Measurements from ENCODE around the gene WDR27. TPM values are rescaled to one million over a fixed set of nuclear protein-coding genes. Genes with fewer than 3 reads are reported as not detected.

Gene WDR27
- total and polyA plus RNA-seq, 9 donors: 16.6 to 53.4 (median 38.7) TPM

- intact Hi-C loops (cut with DNase I): loop anchor here in 1 of 4 donors (10.0 kb wide), 1 partner anchor 169 kb away; the partner anchor contains the start of gene THBS2
- H3K9me3 ChIP-seq: no peaks in the 10 kb centered on the region
- no peak overlapping the region for H3K4me3 ChIP-seq
- 86 to 93% (median 89%) methylated on average over 28 of the region's 28 CpGs for WGBS, 3 donors
- H3K36me3 ChIP-seq: no peaks in the 10 kb centered on the region
- H3K27ac ChIP-seq: peak overlapping the region in 1 of 2 donors; percentile 70
- DNase-seq: no peak
- H3K4me1 ChIP-seq (ENCODE audit: insufficient read depth): peaks cover 14% of the 10 kb centered on the region
- H3K27me3 ChIP-seq: no peaks in the 10 kb centered on the region
- TF ChIP-seq CTCF (IDR thresholded peaks at IDR 0.05): no peak
Observed at GRCh38 chr6:169424149-169424804, 277.6 kb downstream of the WDR27 start.

- Histone ChIP-seq H3K4me3 (no peak overlapping the region), H3K4me1 (ENCODE audit: insufficient read depth) (peaks cover 3% of the 10 kb centered on the region), H3K9me3 (no peaks in the 10 kb centered on the region), H3K27me3 (no peaks in the 10 kb centered on the region), H3K27ac (no peak overlapping the region), H3K36me3 (no peaks in the 10 kb centered on the region)
- WGBS, 3 donors: 81 to 82% (median 82%) methylated on average over 14 of the region's 14 CpGs
- no peak for DNase-seq
- no peak for TF ChIP-seq POLR2A (IDR thresholded peaks at IDR 0.05)
- TF ChIP-seq EP300 (IDR thresholded peaks at IDR 0.05): no peak
- TF ChIP-seq CTCF (IDR thresholded peaks at IDR 0.05): no peak
- intact Hi-C loops (cut with DNase I): loop anchor here in 1 of 4 donors (10.0 kb wide), 1 partner anchor 167 kb away; the partner anchor contains the start of gene THBS2
Observed at GRCh38 chr6:169421586-169422264, 280.1 kb downstream of the WDR27 start.

- intact Hi-C loops (cut with DNase I): loop anchor here in 1 of 4 donors (10.0 kb wide), 1 partner anchor 166 kb away; the partner anchor contains the start of gene THBS2
- H3K4me1 ChIP-seq (ENCODE audit: insufficient read depth): no peaks in the 10 kb centered on the region
- DNase-seq: no peak
- no peak overlapping the region for H3K4me3 ChIP-seq
- H3K36me3 ChIP-seq: no peaks in the 10 kb centered on the region
- TF ChIP-seq CTCF (IDR thresholded peaks at IDR 0.05): peak in 1 of 3 donors; percentile 12
- no peak for TF ChIP-seq EP300 (IDR thresholded peaks at IDR 0.05)
- H3K27ac ChIP-seq: no peak overlapping the region
- H3K9me3 ChIP-seq: no peaks in the 10 kb centered on the region
- no peaks in the 10 kb centered on the region for H3K27me3 ChIP-seq
- 72 to 80% (median 79%) methylated on average over 15 of the region's 15 CpGs for WGBS, 3 donors
Observed at GRCh38 chr6:169420912-169421543, 280.8 kb downstream of the WDR27 start.

GRCh38 chr6:169417101-169417500, 284.7 kb downstream of the WDR27 start:
- intact Hi-C loops (cut with DNase I): no loop called here
- 85 to 96% (median 92%) methylated on average over 1 of the region's 1 CpG for WGBS, 3 donors

More at GRCh38 chr6:169417101-169417500, 284.7 kb downstream of the WDR27 start:
- no peak for DNase-seq
- TF ChIP-seq POLR2A (IDR thresholded peaks at IDR 0.05): no peak
- no peak for TF ChIP-seq CTCF (IDR thresholded peaks at IDR 0.05)
- TF ChIP-seq EP300 (IDR thresholded peaks at IDR 0.05): no peak
- H3K36me3 ChIP-seq: no peaks in the 10 kb centered on the region
- no peak overlapping the region for H3K4me3 ChIP-seq
- H3K27ac ChIP-seq: no peak overlapping the region
- no peaks in the 10 kb centered on the region for H3K4me1 ChIP-seq (ENCODE audit: insufficient read depth)
- no peaks in the 10 kb centered on the region for H3K9me3 ChIP-seq
- no peaks in the 10 kb centered on the region for H3K27me3 ChIP-seq
